Mesenteric fat pad (tissue), 1 donor: ENCODE data around the gene FRRS1. TPM values are rescaled to one million over a fixed set of nuclear protein-coding genes. Genes with fewer than 3 reads are reported as not detected.
"Not testable (repeated sequence)": the region's sequence is repeated elsewhere in the genome, so short reads cannot be mapped to it uniquely, and the experiment has no call there.

Experiments used
- DNase-seq: peaks from one replicate; pipeline ENCODE4 v3.0.0-alpha.2; 2020; ENCODE audit warnings: low spot score
- total RNA-seq: library from RNA; stranded (reverse); fragmentation: NEBNext Ultra II Directional; extraction: Animal tissue kit (Norgen Biotek cat#: 25700); gene quantifications from one replicate; pipeline ENCODE4 v1.2.1, GENCODE V29; 2021
- donor health status: DM: yes; HTN: yes; CAD: no.

FRRS1 gene
- total RNA-seq, 1 donor from 2014 or later = 6.0 TPM

DNA sequence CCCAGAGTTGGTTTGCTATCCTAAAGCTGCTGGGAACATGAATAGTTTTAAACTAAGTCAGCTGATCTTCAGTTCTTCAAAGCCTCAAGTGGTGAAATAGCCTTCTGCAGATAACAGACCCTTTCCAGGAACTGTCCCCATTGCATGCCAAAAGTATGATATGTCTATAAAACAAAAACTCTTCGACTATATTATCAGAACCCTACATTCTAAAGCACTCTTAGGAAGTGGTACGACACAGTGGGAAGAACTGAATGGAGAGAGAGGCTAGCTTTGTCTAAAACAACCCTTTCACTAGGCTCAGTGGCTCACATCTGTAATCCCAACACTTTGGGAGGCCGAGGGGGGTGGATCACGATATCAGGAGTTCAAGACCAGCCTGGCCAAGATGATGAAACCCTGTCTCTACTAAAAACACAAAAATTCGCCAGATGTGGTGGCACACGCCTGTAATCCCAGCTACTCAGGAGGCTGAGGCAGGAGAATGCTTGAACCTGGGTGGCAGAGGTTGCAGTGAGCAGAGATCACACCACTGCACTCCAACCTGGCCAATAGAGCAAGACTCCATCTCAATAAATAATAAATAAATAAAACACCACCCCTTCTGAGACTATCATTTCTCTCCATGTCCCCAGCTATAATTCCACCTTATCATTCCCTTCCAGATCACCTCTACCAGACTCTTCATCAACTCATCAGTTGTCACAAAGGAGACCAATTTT lies 2.2 kb upstream of the FRRS1 start:
- DNase-seq = no peak

DNA sequence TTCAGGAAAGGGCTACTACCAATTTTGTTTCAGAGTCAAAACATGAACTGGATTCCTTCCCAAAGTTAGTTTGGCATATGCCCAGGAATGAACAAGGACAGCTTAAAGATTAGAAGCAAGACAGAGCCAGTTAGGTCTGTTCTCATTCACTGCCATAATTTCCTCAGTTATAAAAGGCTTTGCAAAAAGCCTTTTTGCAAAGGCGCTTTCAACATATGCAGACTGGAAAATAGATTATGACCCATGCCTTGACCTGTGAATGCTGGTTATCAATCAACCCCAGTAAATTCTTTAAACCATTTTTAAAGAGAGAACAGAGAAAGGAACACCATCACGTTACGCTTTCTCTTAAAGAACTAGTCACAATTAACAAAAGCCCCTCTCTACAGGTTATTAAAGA lies 1.7 kb upstream of the FRRS1 start:
- DNase-seq = no peak

- no peak for DNase-seq
Observed at GRCh38 chr1:99764909-99765308, 1.5 kb downstream of the FRRS1 start.

- no peak for DNase-seq
Observed at GRCh38 chr1:99764439-99764838, 2.0 kb downstream of the FRRS1 start.

- DNase-seq = no peak
Observed at GRCh38 chr1:99763956-99764355, 2.5 kb downstream of the FRRS1 start.

DNA sequence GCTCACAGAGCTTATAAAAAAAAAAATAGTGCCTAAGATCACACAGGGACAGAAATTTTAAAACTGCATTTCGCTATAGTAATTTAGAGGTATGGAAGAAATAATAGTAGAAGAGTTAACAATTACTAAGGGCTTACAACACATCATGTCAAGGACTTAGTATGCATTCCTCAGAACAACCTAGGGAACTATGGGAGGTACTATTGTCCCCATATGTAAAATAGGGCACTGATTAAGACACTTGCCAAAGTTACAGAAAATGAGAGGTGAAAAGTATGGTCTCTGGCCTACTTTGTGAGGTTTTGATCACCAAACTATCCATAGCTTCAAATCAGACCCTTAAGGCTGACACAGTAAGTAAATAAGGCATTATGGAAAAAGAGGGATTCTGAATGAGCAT lies 4.7 kb downstream of the FRRS1 start:
- DNase-seq = no peak

DNA sequence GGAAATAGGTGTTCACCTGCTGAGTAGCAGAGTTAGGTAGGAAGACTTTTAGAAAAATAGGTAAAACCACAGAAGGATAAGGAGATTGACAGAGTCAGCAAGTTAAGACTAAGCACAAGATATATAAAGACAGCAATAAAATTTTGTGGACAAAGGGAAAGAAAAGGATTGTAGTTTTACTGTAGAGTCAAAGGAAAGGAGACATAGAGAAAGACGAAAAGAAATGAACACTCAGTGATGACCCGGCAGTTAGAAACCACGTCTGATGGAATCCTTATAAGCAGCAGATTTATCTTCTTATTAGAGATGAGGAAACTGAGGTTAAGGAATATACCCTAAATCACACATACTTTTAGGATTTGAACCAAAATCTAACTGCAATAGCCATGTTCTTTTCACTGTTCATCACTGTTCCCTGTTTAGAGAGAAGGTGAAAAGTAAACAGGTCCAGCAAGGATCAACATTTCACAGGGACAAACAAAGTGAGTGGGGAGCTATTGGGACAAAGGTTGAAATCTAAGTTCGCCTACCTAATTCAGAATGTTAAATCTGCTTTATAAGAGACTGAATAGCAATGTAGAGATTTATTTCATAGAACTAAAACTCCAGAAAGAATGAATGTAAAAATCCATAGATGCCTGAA lies 6.8 kb downstream of the FRRS1 start:
- no peak for DNase-seq

DNA sequence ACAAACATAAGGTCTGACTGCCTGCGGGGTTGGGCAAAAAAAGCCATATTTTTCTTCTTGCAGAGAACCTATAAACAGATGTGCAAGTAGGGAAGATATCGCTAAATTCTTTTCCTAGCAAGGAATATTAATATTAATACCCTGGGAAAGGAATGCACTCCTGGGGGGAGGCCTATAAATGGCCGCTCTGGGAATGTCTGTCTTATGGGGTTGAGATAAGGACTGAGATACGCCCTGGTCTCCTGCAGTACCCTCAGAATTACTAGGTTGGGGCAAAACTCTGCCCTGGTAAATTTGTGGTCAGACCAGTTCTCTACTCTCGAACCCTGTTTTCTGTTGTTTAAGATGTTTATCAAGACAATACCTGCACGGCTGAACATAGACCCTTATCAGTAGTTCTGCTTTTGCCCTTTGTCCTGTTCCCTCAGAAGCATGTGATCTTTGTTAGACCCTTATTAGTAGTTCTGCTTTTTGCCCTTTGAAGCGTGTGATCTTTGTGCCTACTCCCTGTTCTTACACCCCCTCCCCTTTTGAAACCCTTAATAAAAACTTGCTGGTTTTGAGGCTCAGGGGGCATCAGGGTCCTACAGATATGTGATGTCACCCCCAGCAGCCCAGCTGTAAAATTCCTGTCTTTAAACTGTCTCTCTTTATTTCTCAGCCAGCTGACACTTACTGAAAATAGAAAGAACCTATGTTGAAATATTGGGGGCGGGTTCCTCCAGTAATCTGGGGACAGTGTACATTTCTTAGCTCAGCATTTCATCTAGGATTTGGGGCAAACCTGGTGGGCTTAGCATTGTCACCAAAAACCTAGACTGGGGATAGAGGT lies 7.5 kb downstream of the FRRS1 start:
- DNase-seq = not testable (repeated sequence)

DNA sequence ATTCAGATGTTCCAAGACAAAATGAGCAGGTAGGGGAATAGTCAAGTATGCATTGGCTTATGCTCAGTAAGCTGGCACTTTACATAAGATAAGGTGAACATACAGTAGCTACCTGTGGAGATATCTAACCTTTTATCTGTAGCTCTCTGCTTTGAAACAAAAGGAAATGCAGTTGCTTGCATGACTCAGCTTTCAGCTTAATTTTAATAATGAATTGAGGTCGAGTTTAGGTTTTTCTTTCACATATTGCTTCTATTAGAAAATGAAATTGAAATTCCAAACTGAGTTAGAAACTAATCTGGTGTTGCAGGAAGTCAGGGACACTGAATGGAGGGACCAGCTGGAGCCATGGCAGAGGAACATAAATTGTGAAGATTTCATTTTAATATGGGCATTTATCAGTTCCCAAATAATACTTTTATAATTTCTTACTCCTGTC lies 8.3 kb downstream of the FRRS1 start:
- DNase-seq = no peak

- no peak for DNase-seq
Observed at GRCh38 chr1:99756598-99756997, 9.8 kb downstream of the FRRS1 start.

DNA sequence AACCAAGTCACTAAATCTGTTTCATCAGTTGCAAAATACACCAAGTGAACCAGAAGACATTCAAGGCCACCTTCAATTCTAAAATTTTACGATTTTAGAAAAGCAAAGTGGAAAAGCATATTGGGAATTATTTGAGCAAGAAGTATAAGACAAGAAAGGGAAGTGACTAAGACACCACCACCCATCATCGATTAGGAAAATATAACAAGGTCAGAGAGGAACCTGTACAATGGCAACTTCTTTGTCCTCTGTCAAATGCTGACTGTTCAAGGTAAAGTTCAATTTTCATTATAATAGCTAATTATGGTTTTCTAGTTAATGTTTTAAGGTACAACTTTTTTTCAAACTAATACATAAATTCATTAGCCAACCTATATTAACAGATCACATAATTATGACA lies 10.8 kb downstream of the FRRS1 start:
- no peak for DNase-seq

DNA sequence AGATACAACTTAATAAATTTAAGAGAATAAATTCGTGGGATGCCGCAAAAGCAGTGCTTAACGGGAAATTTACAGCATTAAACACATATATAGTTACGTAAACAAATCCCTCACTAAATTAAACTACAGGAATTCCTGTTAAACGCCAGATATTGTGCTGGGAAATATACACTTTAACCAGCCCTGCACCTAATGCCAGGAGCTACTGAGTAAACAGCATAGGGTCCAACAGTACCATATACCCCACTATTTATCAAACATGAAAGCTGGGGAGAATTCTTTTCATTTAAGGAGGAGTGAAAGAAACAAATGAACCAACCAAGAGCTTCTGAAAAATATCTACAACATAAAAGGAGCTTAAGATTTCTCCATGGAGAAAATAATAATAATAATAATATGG lies 11.7 kb downstream of the FRRS1 start:
- no peak for DNase-seq

DNA sequence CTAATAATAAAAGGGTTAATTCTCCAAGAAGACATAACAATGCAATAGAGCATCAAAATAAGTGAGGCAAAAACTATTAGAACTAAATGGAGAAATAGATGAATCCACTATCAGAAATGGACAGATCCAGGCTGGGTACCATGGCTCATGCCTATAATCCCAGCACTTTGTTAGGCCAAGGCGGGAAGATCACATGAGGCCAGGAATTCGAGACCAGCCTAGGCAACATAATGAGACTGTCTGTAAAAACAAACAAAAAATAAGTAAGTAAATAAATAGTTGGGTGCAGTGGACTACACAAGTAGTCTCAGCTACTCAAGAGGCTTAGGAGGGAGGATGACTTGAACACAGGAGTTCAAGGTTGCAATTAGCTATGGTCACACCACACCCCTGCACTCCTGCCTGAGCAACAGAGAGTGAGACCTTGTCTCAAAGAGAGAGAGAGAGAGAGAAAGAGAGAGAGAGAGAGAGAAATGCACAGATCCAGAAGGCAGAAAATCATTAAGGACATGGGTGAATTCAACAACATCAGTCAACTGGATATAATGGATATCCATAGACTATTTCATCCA lies 12.3 kb downstream of the FRRS1 start:
- no peak for DNase-seq

DNA sequence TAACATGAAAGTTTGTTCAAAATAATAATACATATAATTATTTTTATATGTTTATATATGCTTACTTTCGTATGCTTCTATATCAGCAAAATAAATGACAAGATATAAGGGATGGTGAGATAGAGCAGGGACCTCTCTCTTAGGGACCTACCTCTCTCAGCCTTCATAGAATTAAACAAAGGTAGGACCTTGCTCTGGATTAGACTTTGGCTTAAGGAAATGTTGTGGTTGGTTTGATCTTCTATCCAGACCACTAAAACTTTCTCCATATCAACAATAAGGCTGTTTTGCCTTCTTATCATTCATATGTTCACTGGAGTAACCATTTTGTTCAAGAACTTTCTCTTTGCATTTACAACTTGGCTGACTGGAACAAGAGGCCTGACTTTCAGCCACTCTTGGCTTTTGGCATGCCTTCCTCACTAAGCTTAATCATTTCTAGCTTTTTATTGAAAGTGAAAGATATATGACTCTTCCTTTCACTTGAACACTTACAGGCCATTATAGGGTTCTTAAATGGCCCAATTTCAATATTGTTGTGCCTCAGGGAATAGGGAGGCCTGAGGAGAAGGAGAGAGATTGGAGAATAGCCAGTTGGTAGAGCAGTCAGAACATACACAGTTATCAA lies 14.4 kb downstream of the FRRS1 start:
- no peak for DNase-seq

DNA sequence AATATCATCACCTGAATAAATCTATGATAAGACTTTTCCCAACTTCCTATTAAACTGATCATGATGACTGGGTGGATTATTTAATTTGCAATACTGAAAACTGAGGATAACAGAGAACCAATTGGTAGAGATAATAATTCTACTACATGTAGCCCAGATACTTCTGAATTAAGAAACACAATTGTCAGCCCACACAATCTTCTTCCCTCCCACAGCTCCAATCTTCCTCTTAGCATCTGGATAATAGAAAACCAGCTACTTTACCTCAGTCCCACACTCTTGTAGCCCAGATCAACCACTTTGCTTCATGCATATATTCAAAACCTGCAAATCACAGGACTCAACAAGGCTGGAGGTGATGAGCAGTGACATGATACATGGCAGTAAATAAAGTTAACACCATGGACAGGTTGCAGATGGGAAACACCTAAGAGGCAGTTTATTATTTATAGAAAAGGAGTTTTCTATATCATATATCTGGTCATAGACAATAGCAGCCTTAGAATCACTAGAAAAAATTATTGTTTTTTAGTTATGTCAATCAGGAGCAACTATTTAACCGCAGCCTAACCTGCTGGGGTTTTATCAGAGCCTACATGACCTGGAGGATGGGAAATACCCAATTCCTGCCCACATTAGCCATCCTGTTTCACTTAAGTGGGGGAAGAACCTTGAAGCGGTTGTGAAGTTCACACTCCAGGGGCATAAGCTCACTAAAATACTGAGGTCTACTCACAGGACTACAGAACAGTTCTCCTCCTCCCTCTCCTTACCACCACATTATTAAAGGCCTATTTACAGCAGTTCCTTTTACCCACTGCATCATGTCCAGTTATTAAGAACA lies 16.7 kb downstream of the FRRS1 start:
- no peak for DNase-seq

GRCh38 chr1:99748419-99748818 lies 18.0 kb downstream of the FRRS1 start:
- DNase-seq = no peak

- no peak for DNase-seq
Observed at GRCh38 chr1:99745684-99746083, 20.8 kb downstream of the FRRS1 start.

DNA sequence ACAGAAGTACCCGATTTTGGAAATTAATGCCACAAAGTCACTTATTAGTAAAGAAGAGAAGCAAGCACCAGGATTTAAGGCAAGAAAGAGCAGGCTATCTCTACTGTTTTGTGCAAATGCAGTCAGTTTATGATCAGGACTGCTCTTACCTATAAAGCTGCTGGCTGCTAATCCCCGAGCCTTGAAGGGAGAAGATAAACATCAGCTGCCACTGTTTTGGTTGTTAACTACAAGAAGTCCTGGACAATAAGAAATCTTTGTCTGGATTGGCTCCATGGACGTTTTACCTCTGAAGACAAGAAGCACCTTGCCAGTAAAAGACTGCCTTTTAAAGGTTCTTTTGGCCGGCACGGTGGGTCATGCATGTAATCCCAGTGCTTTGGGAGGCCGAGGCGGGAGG lies 21.4 kb downstream of the FRRS1 start:
- no peak for DNase-seq

DNA sequence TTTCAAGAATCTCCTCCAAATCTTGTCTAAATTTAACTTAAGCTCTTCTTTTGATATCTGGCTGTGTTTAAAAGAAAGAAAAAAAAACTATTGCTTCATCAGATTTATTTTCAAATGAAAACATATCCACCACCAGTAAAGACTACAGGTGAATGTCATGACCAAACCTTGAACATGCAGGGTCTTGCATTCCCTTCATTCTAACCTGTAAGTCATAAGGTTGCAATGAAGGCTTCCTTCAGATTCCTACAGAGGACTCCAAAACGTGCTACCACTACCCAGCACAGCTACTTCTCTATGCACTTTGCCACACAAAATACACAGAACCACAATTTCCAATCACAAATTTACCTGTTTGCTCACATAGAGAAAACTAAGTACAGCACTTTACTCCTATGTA lies 26.3 kb downstream of the FRRS1 start:
- DNase-seq = no peak

DNA sequence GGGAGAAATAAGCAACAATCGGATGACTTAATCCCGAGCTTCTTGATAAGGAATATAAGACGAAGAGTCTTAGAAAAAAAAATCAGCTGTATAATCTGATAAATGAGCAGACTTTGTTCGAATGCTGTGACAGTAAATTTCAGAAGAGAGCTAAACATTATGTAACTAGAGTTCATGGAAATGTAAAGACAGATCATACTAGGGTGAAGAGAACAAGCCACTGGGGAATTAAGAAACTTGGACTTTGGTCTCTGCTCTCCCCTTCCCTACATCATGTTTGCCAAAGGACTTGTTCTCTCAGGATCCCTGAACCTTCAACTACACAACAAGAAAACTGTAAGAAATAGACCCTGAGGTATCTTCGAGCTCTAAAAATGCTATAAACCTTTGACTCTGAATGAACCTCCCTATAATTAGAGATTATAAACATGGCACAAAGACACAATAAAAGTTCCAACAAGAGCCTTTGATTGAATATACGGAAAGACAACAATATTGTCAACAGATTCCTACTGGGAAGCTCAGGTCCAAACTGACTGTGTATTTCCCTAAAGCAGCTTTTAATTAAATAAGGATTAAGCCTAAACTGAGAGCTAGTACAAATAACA lies 27.5 kb downstream of the FRRS1 start:
- no peak for DNase-seq
